ENCODE measurements around the gene RIMS4.

RIMS4 gene

GRCh38 chr20:44746367-44747165, 63.8 kb downstream of the RIMS4 start:
- no peak for DNase-seq (ENCODE audit: low read depth)
- no peak for TF ChIP-seq CTCF (IDR thresholded peaks at IDR 0.05; ENCODE audit: control insufficient read depth, insufficient read depth, low read depth, low read length, missing control alignments)
- peak overlapping the region; percentile 49 for H3K4me3 ChIP-seq (ENCODE audit: control insufficient read depth, low read depth, low read length)

- DNase-seq (ENCODE audit: low read depth), result no peak
- no peak for TF ChIP-seq CTCF (IDR thresholded peaks at IDR 0.05; ENCODE audit: control insufficient read depth, insufficient read depth, low read depth, low read length, missing control alignments)
- H3K4me3 ChIP-seq (ENCODE audit: control insufficient read depth, low read depth, low read length), result peak within 1 kb of the TSS; percentile 49
Observed at GRCh38 chr20:44745598-44746366, 64.6 kb downstream of the RIMS4 start, which contains the start of gene KCNK15. TSS of gene KCNK15 (plus strand) at chr20:44745865. CDS start at chr20:44745911, 46 bp downstream.

- no peak overlapping the region; the same call in 1 of the 2 replicates for H3K4me3 ChIP-seq (ENCODE audit: control insufficient read depth, low read depth, low read length)
- DNase-seq (ENCODE audit: low read depth), result no peak
- TF ChIP-seq CTCF (IDR thresholded peaks at IDR 0.05; ENCODE audit: control insufficient read depth, insufficient read depth, low read depth, low read length, missing control alignments), result no peak
Observed at GRCh38 chr20:44745122-44745597, 65.2 kb downstream of the RIMS4 start.

GRCh38 chr20:44743916-44744655, 66.3 kb downstream of the RIMS4 start:
- no peak for TF ChIP-seq CTCF (IDR thresholded peaks at IDR 0.05; ENCODE audit: control insufficient read depth, insufficient read depth, low read depth, low read length, missing control alignments)

GRCh38 chr20:44743080-44743701, 67.2 kb downstream of the RIMS4 start:
- no peak for TF ChIP-seq CTCF (IDR thresholded peaks at IDR 0.05; ENCODE audit: control insufficient read depth, insufficient read depth, low read depth, low read length, missing control alignments)
- H3K4me3 ChIP-seq (ENCODE audit: control insufficient read depth, low read depth, low read length), result no peak overlapping the region
- no peak for DNase-seq (ENCODE audit: low read depth)

More at GRCh38 chr20:44743916-44744655, 66.3 kb downstream of the RIMS4 start:
- no peak for DNase-seq (ENCODE audit: low read depth)
- no peak overlapping the region for H3K4me3 ChIP-seq (ENCODE audit: control insufficient read depth, low read depth, low read length)
